A673 (cell line): ENCODE results near the gene MAP3K8. TPM values are rescaled to one million over a fixed set of nuclear protein-coding genes. Genes with fewer than 3 reads are reported as not detected.

ENCODE experiments used
- BruUV-seq: library from RNA; stranded (reverse); fragments of 400-500 nt; replicated peaks from 2 replicates; lab custom pipeline; 2021; lab: Mats Ljungman, UMichigan
- CTCF ChIA-PET: fragments of 300-600 bp; sonication (Branson Sonifier 250); formaldehyde crosslinking; loops from one replicate; lab custom pipeline; 2022; ENCODE audit warnings: antibody characterized with exemption; lab: Charles Lee
- POLR2A ChIA-PET: fragments of 300-600 bp; sonication (Branson Sonifier 250); formaldehyde crosslinking; loops from one replicate; lab custom pipeline; 2022; ENCODE audit warnings: antibody characterized with exemption; ENCODE audit not compliant: low non-redundant PET; lab: Charles Lee
- DNase-seq: peaks from one replicate; pipeline ENCODE4 v3.0.0-alpha.2; 2015; ENCODE audit warnings: low spot score
- H3K27ac ChIP-seq: fragments of 200-600 bp; sonication (generic); 2 replicates; pipeline ENCODE4 v1.5.1; 2016; ENCODE audit warnings: mixed run types, low read depth, mild to moderate bottlenecking, mixed read lengths, antibody characterized with exemption, low read length; ENCODE audit not compliant: poor library complexity, severe bottlenecking
- H3K27me3 ChIP-seq: fragments of 200-600 bp; sonication (generic); replicated peaks from 2 replicates; pipeline ENCODE4 v1.6.1; 2017; ENCODE audit warnings: mixed run types, low read depth, mild to moderate bottlenecking, mixed read lengths, antibody characterized with exemption, low read length; ENCODE audit not compliant: insufficient read depth, poor library complexity
- H3K36me3 ChIP-seq: fragments of 200-600 bp; sonication (generic); 2 replicates; pipeline ENCODE4 v1.6.1; 2016; ENCODE audit warnings: mixed run types, mild to moderate bottlenecking, mixed read lengths, antibody characterized with exemption, low read length; ENCODE audit not compliant: insufficient read depth, poor library complexity, severe bottlenecking
- H3K4me1 ChIP-seq: fragments of 200-600 bp; sonication (generic); 2 replicates; pipeline ENCODE4 v1.6.1; 2017; ENCODE audit warnings: mixed run types, mild to moderate bottlenecking, mixed read lengths, antibody characterized with exemption, low read length; ENCODE audit not compliant: insufficient read depth, poor library complexity, severe bottlenecking
- H3K4me3 ChIP-seq: fragments of 200-600 bp; sonication (generic); 2 replicates; pipeline ENCODE4 v1.5.1; 2016; ENCODE audit warnings: low read depth, mixed run types, mild to moderate bottlenecking, mixed read lengths, low read length; ENCODE audit not compliant: poor library complexity, severe bottlenecking
- H3K9me3 ChIP-seq: fragments of 200-600 bp; sonication (generic); 2 replicates; pipeline ENCODE4 v1.6.1; 2016; ENCODE audit warnings: mixed run types, low read depth, mild to moderate bottlenecking, mixed read lengths, antibody characterized with exemption, low read length; ENCODE audit not compliant: poor library complexity, severe bottlenecking
- EZH2 ChIP-seq: fragments of 200-600 bp; sonication (generic); IDR thresholded peaks from 2 replicates; pipeline ENCODE4 v1.6.1; 2017; ENCODE audit warnings: borderline replicate concordance, low read depth, mild to moderate bottlenecking, mixed read lengths, antibody characterized with exemption, low read length; ENCODE audit not compliant: poor library complexity, severe bottlenecking
- intact Hi-C: fragments of 100-400 bp; cut with micrococcal nuclease; formaldehyde crosslinking; loops from one replicate; pipeline ENCODE4 v1.10.0; 2022; ENCODE audit not compliant: unreplicated experiment
- total RNA-seq: library from RNA; stranded (reverse); gene quantifications from 2 replicates; pipeline ENCODE4 v1.2.3, GENCODE V29; 2021
- TF ChIP-seq, protein P1 (sequence below): fragments of 300-800, 200-600 bp; sonication (generic); conservative IDR thresholded peaks from 2 replicates; pipeline ENCODE4 v1.5.1; 2017; ENCODE audit warnings: low read depth, mild to moderate bottlenecking, antibody characterized with exemption, low read length, moderate library complexity, mixed read lengths

MAP3K8 gene
- total RNA-seq, 1 experiment from 2014 or later = 4.5 TPM

DNA sequence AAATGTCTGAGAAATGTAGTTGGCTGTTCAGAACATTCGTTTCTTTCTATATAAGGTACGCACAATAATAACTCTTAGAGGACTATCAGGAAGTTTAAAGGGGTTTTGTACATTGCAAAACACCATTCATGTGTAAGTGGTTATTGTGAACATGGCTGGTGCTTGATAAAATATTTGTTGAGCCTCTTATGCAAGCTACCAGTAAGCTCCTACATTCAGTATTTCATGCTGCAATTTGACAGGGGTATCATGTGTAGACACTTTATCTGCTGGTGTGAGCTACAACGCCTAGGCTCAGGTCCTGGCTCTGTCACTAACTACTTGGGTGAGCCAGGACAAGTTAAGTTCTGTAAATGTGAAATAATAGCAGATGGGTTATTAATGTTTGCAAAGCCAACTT is 75.5 kb downstream of the MAP3K8 start:
- no peak for DNase-seq
- no TSS peak for BruUV-seq
- Histone ChIP-seq H3K4me1 (no peaks in the 10 kb centered on the region), H3K4me3 (no peak overlapping the region), H3K27me3 (no peaks in the 10 kb centered on the region), H3K9me3 (no peaks in the 10 kb centered on the region), H3K36me3 (no peaks in the 10 kb centered on the region), H3K27ac (no peak overlapping the region)
- ChIA-PET CTCF (no interaction called here), POLR2A (no interaction called here)
- no peak for TF ChIP-seq EZH2
- TF ChIP-seq, protein P1, sequence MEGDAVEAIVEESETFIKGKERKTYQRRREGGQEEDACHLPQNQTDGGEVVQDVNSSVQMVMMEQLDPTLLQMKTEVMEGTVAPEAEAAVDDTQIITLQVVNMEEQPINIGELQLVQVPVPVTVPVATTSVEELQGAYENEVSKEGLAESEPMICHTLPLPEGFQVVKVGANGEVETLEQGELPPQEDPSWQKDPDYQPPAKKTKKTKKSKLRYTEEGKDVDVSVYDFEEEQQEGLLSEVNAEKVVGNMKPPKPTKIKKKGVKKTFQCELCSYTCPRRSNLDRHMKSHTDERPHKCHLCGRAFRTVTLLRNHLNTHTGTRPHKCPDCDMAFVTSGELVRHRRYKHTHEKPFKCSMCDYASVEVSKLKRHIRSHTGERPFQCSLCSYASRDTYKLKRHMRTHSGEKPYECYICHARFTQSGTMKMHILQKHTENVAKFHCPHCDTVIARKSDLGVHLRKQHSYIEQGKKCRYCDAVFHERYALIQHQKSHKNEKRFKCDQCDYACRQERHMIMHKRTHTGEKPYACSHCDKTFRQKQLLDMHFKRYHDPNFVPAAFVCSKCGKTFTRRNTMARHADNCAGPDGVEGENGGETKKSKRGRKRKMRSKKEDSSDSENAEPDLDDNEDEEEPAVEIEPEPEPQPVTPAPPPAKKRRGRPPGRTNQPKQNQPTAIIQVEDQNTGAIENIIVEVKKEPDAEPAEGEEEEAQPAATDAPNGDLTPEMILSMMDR = no peak
- intact Hi-C loops = no loop called here

DNA sequence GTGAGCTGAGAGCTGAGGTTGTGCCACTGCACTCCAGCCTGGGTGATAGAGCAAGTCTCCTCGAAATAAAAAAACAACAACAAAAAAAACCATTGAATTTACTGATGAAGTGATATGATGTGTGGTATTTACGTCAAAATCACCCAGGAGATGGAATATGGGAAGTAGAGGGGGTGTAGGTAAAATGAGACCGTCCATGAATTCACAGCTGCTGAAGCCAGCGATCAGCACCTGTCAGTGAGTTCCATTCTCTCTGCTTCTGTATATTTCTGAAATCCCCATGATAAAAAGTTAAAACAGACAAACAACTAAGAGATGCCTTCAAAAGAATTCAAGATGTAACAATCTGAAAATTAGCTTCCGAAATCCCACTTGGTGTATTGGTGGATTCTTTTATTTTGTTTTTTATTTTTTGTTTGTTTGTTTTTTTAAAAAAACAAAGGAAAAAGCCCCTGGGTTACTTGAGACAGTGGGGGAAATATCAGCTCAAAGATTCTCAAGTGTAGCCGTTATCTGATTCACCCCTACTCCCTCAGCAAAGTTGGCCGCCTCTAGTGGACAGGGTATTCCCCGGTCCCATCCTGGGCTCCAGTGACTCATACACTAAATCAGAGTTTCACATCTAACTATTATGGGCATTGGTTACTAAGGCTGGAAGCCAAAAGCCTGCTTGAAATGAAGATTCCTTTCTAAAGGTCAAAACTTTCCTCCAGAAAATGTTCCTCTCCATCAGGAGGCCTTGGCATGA is 76.4 kb downstream of the MAP3K8 start:
- DNase-seq = no peak
- ChIA-PET CTCF (no interaction called here), POLR2A (no interaction called here)
- Histone ChIP-seq H3K9me3 (no peaks in the 10 kb centered on the region), H3K36me3 (no peaks in the 10 kb centered on the region), H3K27ac (no peak overlapping the region), H3K4me3 (no peak overlapping the region), H3K4me1 (no peaks in the 10 kb centered on the region), H3K27me3 (no peaks in the 10 kb centered on the region)
- BruUV-seq = no TSS peak
- intact Hi-C loops = no loop called here
- TF ChIP-seq, protein P1 = no peak
- TF ChIP-seq EZH2 = no peak

DNA sequence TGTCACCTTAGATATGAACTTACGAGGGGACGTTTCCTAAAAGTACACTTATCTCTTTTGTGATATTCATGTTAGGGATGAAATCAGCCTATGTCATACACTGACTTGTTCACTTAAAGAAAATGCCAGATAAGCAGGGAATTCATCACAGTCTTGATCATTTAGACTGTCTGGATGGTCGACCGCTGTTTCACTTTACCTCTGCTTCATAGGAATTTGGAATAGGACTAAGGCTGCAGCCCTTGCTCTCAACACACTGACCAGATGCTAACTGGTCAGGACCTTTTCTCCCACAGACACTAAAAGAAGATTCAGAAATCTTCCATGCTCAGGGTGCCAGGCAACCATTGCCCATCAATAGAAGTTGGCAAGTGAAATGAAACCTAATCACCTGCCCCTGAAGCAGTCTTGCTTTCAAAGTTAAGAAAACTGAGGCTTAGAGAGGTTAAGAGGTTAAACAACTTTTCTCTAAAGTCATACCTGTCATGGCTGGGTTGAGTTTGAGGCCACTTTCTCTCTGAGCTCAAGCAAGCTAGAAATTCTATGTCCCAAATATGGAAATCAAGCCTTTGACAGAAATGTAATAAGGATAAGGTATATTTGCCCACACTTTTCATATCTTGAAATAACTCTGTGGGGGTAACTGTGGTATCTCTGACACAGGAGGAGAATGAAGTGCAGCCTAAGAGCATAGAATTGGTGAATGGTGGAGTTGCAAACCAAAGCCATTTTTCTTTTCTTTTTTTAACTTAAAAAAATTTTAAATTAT is 77.1 kb downstream of the MAP3K8 start:
- H3K4me3 ChIP-seq = no peak overlapping the region
- POLR2A ChIA-PET = no interaction called here
- CTCF ChIA-PET = no interaction called here
- H3K4me1 ChIP-seq = no peaks in the 10 kb centered on the region
- intact Hi-C loops = no loop called here
- H3K27me3 ChIP-seq = no peaks in the 10 kb centered on the region
- H3K36me3 ChIP-seq = no peaks in the 10 kb centered on the region
- no peak for DNase-seq
- no peaks in the 10 kb centered on the region for H3K9me3 ChIP-seq
- no peak for TF ChIP-seq EZH2
- TF ChIP-seq, protein P1 = no peak
- BruUV-seq = no TSS peak
- no peak overlapping the region for H3K27ac ChIP-seq

Other genes with a start within 250 kb of the MAP3K8 start
- 54.8 and 57.0 TPM in 2 replicates for gene MTPAP, start 84.9 kb upstream of the MAP3K8 start, total RNA-seq
- not detected in 2 replicates for gene LYZL2, start 195.6 kb downstream of the MAP3K8 start, total RNA-seq